GM21423 (cell line): Measurements from ENCODE around the gene CD86.
"Not testable (repeated sequence)": the region's sequence is repeated elsewhere in the genome, so short reads cannot be mapped to it uniquely, and the experiment has no call there.

Source experiments
- ATAC-seq: cut with Tn5 transposase; IDR thresholded peaks from one replicate; pipeline ENCODE4 v1.9.1; 2021; ENCODE audit warnings: mild to moderate bottlenecking, moderate library complexity; ENCODE audit not compliant: unreplicated experiment

Gene CD86

GRCh38 chr3:122148941-122149627, 93.9 kb downstream of the CD86 start:
- ATAC-seq: no peak

GRCh38 chr3:122151480-122151879, 96.3 kb downstream of the CD86 start:
- no peak for ATAC-seq

DNA sequence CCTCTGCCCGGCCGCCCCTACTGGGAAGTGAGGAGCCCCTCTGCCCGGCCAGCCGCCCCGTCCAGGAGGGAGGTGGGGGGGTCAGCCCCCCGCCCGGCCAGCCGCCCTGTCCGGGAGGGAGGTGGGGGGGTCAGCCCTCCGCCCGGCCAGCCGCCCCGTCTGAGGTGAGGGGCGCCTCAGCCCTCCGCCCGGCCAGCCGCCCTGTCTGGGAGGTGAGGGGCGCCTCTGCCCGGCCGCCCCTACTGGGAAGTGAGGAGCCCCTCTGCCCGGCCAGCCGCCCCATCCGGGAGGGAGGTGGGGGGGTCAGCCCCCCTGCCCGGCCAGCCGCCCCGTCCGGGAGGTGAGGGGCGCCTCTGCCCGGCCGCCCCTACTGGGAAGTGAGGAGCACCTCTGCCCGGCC, 109.8 kb downstream of the CD86 start:
- not testable (repeated sequence) for ATAC-seq

GRCh38 chr3:122167630-122168029, 112.5 kb downstream of the CD86 start:
- ATAC-seq: no peak

- ATAC-seq: no peak
Observed at GRCh38 chr3:122168044-122168443, 112.9 kb downstream of the CD86 start.

- ATAC-seq: no peak
Observed at GRCh38 chr3:122169911-122170310, 114.7 kb downstream of the CD86 start.
